ENCODE results near the gene GRK7. TPM values are rescaled to one million over a fixed set of nuclear protein-coding genes. Genes with fewer than 3 reads are reported as not detected.

The GRK7 gene
- total RNA-seq, 1 experiment from 2014 or later = not detected

DNA sequence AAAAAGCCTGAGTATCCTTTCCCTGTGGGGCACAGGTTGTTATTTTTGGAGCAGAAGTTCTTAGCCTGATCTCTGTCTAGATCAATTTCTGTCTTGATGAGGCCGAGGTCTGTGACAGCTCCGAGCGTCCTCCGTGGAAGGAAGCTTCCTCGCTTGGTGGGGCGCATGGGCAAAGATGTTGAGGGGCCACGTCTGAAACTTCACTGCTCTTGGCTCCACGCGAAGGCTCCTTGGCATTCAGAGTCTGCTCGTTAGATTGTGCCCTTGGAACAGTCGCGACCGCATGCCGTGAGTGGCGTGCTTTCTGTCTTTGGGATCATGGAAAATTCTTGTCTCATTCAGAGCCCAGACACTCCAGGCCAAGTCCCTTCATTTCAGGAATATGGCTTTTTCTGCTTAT, 13.7 kb downstream of the GRK7 start:
- Histone ChIP-seq H3K18ac (ENCODE audit: insufficient read length, low read depth, low read length) (no peak overlapping the region), H3K79me1 (ENCODE audit: insufficient read depth, low read depth, low read length, poor library complexity, severe bottlenecking) (no peaks in the 10 kb centered on the region), H3K27me3 (ENCODE audit: insufficient read depth, low read length) (no peaks in the 10 kb centered on the region), H2BK15ac (ENCODE audit: low read depth, low read length) (no peak overlapping the region), H2BK20ac (ENCODE audit: low read depth, low read length, poor library complexity, severe bottlenecking) (no peak overlapping the region), H3T11ph (ENCODE audit: low read length) (no peak overlapping the region), H3K23ac (ENCODE audit: insufficient read length, low read depth, low read length) (no peak overlapping the region), H4K5ac (ENCODE audit: insufficient read length, low read depth, low read length) (no peak overlapping the region), H3K4me2 (ENCODE audit: insufficient read depth, insufficient read length, low read length) (no peak overlapping the region), H2BK12ac (ENCODE audit: insufficient read length, low read depth, low read length) (no peak overlapping the region), H2AFZ (ENCODE audit: low read length) (no peak overlapping the region), H3K4me1 (ENCODE audit: insufficient read depth, low read length) (no peaks in the 10 kb centered on the region), H2BK120ac (ENCODE audit: low read depth, low read length, poor library complexity, severe bottlenecking) (no peak overlapping the region), H3K14ac (ENCODE audit: insufficient read depth, low read length) (no peak overlapping the region), H3K23me2 (ENCODE audit: insufficient read length, low read depth, low read length, poor library complexity, severe bottlenecking) (no peaks in the 10 kb centered on the region), H2BK5ac (ENCODE audit: insufficient read length, low read length) (no peak overlapping the region), H3K4ac (ENCODE audit: low read depth, low read length) (no peak overlapping the region), H3K79me2 (ENCODE audit: insufficient read depth, low read length) (no peaks in the 10 kb centered on the region), H2AK5ac (ENCODE audit: insufficient read length, low read length) (no peak overlapping the region), H3K9ac (ENCODE audit: extremely low read depth, insufficient read length, low read length) (no peak overlapping the region), H3K56ac (ENCODE audit: insufficient read length, low read depth, low read length) (no peak overlapping the region), H3K9me3 (ENCODE audit: control insufficient read depth, low read depth, low read length) (no peaks in the 10 kb centered on the region), H4K8ac (replicated peaks; ENCODE audit: insufficient read length, low read depth, low read length) (no peak overlapping the region), H4K91ac (ENCODE audit: insufficient read length, low read depth, low read length) (no peak overlapping the region), H3K27ac (ENCODE audit: insufficient read length, low read depth, low read length) (no peak overlapping the region), H4K20me1 (ENCODE audit: control insufficient read depth, insufficient read depth, insufficient read length) (no peaks in the 10 kb centered on the region)
- Mint-ChIP-seq H3K27ac (peak overlapping the region in 1 of 3 experiments; percentile 66; a peak in 1 of 7 replicates), H3K4me1 (no peaks in the 10 kb centered on the region), H3K4me3 (no peak overlapping the region), H3K27me3 (ENCODE audit: low read depth) (no peaks in the 10 kb centered on the region; the same call in 1 of the 2 replicates), H3K36me3 (ENCODE audit: insufficient read depth in 1 of 3, low read depth in 3 of 3) (no peaks in the 10 kb centered on the region), H3K9me3 (peaks cover 0 to 4% of the 10 kb centered on the region in 2 experiments; a peak in 1 of 5 replicates)
- WGBS (ENCODE audit: extremely low coverage, insufficient read length, low lambda C conversion rate) = no CpG with 5 or more reads among the region's 15 CpGs
- no peak for DNase-seq
- TF ChIP-seq, protein P1, sequence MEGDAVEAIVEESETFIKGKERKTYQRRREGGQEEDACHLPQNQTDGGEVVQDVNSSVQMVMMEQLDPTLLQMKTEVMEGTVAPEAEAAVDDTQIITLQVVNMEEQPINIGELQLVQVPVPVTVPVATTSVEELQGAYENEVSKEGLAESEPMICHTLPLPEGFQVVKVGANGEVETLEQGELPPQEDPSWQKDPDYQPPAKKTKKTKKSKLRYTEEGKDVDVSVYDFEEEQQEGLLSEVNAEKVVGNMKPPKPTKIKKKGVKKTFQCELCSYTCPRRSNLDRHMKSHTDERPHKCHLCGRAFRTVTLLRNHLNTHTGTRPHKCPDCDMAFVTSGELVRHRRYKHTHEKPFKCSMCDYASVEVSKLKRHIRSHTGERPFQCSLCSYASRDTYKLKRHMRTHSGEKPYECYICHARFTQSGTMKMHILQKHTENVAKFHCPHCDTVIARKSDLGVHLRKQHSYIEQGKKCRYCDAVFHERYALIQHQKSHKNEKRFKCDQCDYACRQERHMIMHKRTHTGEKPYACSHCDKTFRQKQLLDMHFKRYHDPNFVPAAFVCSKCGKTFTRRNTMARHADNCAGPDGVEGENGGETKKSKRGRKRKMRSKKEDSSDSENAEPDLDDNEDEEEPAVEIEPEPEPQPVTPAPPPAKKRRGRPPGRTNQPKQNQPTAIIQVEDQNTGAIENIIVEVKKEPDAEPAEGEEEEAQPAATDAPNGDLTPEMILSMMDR (conservative IDR thresholded peaks at IDR 0.05) = no peak
